ENCODE data around the gene GPR65.
A peak's percentile ranks its signal among the peaks of the same experiment; 100 is the strongest.

The GPR65 gene

DNA sequence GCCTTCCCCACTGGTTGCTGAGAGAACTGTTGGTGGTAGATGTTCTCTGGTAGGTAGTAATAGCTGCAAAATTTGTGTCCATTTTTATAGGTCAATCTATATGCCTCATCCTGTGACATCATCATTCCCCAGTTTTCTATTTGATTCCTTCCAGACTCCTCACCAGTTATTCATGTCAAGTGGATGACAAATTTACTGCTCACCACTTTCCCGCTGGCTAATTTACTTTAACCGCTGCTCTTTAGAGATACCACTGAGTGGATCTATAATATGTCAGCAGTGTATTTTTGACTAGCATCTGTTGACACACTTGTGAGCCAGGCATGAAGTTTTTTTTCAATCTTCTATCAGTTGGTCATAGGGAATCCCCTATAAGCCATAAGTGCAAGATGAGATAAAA, 24.6 kb downstream of the GPR65 start:
- no peaks in the 10 kb centered on the region for H3K36me3 ChIP-seq (ENCODE audit: insufficient read depth, low read length)
- H3K27me3 ChIP-seq (ENCODE audit: insufficient read depth, low read length, poor library complexity), result no peaks in the 10 kb centered on the region
- no peak for DNase-seq
- TF ChIP-seq, protein P1, sequence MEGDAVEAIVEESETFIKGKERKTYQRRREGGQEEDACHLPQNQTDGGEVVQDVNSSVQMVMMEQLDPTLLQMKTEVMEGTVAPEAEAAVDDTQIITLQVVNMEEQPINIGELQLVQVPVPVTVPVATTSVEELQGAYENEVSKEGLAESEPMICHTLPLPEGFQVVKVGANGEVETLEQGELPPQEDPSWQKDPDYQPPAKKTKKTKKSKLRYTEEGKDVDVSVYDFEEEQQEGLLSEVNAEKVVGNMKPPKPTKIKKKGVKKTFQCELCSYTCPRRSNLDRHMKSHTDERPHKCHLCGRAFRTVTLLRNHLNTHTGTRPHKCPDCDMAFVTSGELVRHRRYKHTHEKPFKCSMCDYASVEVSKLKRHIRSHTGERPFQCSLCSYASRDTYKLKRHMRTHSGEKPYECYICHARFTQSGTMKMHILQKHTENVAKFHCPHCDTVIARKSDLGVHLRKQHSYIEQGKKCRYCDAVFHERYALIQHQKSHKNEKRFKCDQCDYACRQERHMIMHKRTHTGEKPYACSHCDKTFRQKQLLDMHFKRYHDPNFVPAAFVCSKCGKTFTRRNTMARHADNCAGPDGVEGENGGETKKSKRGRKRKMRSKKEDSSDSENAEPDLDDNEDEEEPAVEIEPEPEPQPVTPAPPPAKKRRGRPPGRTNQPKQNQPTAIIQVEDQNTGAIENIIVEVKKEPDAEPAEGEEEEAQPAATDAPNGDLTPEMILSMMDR (IDR thresholded peaks at IDR 0.05; ENCODE audit: borderline replicate concordance, extremely low read depth, low read length, poor library complexity, severe bottlenecking), result no peak
- TF ChIP-seq EZH2 (IDR thresholded peaks at IDR 0.05; ENCODE audit: borderline replicate concordance, low read depth, low read length, severe bottlenecking), result no peak
- H3K4me2 ChIP-seq (ENCODE audit: insufficient read depth, low read length), result no peak overlapping the region
- H3K27ac ChIP-seq (ENCODE audit: low read length), result no peak overlapping the region
- H3K79me2 ChIP-seq (ENCODE audit: insufficient read depth, low read length), result no peaks in the 10 kb centered on the region
- H3K9me3 ChIP-seq (ENCODE audit: insufficient read depth, low read length, severe bottlenecking), result no peaks in the 10 kb centered on the region
- no peak overlapping the region for H2AFZ ChIP-seq (ENCODE audit: low read depth, low read length)
- H3K4me1 ChIP-seq (ENCODE audit: insufficient read depth, low read length), result peaks cover 16% of the 10 kb centered on the region
- H3K4me3 ChIP-seq (ENCODE audit: low read depth in 1 of 2, low read length in 2 of 2), result no peak overlapping the region
- ATAC-seq (ENCODE audit: insufficient read depth, low read depth), result no peak
- H4K20me1 ChIP-seq (ENCODE audit: insufficient read depth, low read length), result no peaks in the 10 kb centered on the region
- H3K9ac ChIP-seq (ENCODE audit: low read depth, low read length), result no peak overlapping the region

DNA sequence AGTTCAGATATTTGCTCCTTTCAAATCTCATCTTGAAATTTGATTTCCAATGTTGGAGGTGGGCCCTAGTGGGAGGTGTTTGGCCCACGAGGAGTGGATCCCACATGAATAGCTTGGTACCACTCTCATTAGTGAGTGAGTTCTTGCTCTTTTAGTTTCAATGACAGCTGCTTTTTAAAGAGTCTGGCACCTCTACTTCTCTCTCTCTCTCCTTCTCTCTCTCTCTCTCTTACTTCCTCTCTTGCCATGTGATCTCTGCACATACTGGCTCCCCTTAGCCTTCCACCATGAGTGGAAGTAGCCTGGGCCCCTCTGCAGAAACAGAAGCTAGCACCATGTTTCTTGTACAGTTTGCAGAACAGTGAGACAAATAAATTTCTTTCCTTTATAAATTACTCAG, 25.1 kb downstream of the GPR65 start:
- Histone ChIP-seq H3K27me3 (ENCODE audit: insufficient read depth, low read length, poor library complexity) (no peaks in the 10 kb centered on the region), H3K9me3 (ENCODE audit: insufficient read depth, low read length, severe bottlenecking) (no peaks in the 10 kb centered on the region), H3K4me2 (ENCODE audit: insufficient read depth, low read length) (no peak overlapping the region), H2AFZ (ENCODE audit: low read depth, low read length) (no peak overlapping the region), H4K20me1 (ENCODE audit: insufficient read depth, low read length) (no peaks in the 10 kb centered on the region), H3K79me2 (ENCODE audit: insufficient read depth, low read length) (no peaks in the 10 kb centered on the region), H3K4me1 (ENCODE audit: insufficient read depth, low read length) (peaks cover 16% of the 10 kb centered on the region), H3K36me3 (ENCODE audit: insufficient read depth, low read length) (no peaks in the 10 kb centered on the region), H3K9ac (ENCODE audit: low read depth, low read length) (no peak overlapping the region), H3K4me3 (ENCODE audit: low read depth in 1 of 2, low read length in 2 of 2) (no peak overlapping the region), H3K27ac (ENCODE audit: low read length) (no peak overlapping the region)
- DNase-seq, result peak; percentile 12
- peak; percentile 66 for ATAC-seq (ENCODE audit: insufficient read depth, low read depth)
- TF ChIP-seq EZH2 (IDR thresholded peaks at IDR 0.05; ENCODE audit: borderline replicate concordance, low read depth, low read length, severe bottlenecking), result no peak

DNA sequence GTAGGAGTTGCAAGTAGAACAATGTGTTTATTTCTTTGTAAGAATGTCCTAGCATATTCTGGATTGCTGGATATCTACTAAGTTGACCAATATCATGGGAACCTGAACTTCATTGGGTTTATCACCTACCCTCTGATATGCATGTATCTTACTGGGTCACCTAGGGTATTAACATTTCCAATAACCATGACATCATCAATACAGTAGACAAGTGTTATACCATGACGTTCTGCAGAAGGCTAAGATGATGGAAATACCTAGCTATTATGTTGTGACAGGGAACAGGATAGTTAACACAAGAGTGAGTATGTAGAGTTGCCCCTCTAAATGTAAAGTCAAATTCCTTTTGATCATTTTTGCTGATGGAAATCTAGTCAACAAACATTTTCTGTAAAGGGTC, 26.0 kb downstream of the GPR65 start:
- no peaks in the 10 kb centered on the region for H3K9me3 ChIP-seq (ENCODE audit: insufficient read depth, low read length, severe bottlenecking)
- ATAC-seq (ENCODE audit: insufficient read depth, low read depth), result no peak

DNA sequence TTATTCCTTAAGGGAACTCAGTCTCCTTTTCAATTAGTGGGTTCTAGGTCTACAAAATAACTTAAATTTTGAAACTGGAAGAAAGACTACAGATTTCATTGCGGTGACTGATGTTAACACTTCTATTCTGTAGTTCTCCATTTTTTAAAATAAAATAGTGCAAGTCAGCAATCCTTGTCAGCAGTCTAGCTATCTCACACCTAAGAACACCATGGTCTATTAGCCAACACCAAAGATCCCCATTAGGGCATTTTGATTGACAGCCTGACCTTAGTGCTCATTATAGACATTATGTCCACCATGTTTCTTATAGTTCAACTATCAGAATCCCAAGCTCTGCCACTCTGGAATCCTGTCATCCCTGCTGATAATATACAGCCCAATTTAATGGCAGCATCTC, 27.4 kb downstream of the GPR65 start:
- H3K4me2 ChIP-seq (ENCODE audit: insufficient read depth, low read length), result no peak overlapping the region
- no peaks in the 10 kb centered on the region for H4K20me1 ChIP-seq (ENCODE audit: insufficient read depth, low read length)
- no peak overlapping the region for H3K9ac ChIP-seq (ENCODE audit: low read depth, low read length)
- no peaks in the 10 kb centered on the region for H3K36me3 ChIP-seq (ENCODE audit: insufficient read depth, low read length)
- DNase-seq, result no peak
- H3K9me3 ChIP-seq (ENCODE audit: insufficient read depth, low read length, severe bottlenecking), result no peaks in the 10 kb centered on the region
- no peak for TF ChIP-seq EZH2 (IDR thresholded peaks at IDR 0.05; ENCODE audit: borderline replicate concordance, low read depth, low read length, severe bottlenecking)
- TF ChIP-seq, protein P1 (IDR thresholded peaks at IDR 0.05; ENCODE audit: borderline replicate concordance, extremely low read depth, low read length, poor library complexity, severe bottlenecking), result no peak
- H3K4me1 ChIP-seq (ENCODE audit: insufficient read depth, low read length), result peaks cover 7% of the 10 kb centered on the region
- ATAC-seq (ENCODE audit: insufficient read depth, low read depth), result no peak
- H3K4me3 ChIP-seq (ENCODE audit: low read depth in 1 of 2, low read length in 2 of 2), result no peak overlapping the region
- H3K79me2 ChIP-seq (ENCODE audit: insufficient read depth, low read length), result no peaks in the 10 kb centered on the region
- H3K27me3 ChIP-seq (ENCODE audit: insufficient read depth, low read length, poor library complexity), result no peaks in the 10 kb centered on the region
- no peak overlapping the region for H2AFZ ChIP-seq (ENCODE audit: low read depth, low read length)
- H3K27ac ChIP-seq (ENCODE audit: low read length), result no peak overlapping the region

More for the DNA sequence above, 26.0 kb downstream of the GPR65 start:
- H3K36me3 ChIP-seq (ENCODE audit: insufficient read depth, low read length), result no peaks in the 10 kb centered on the region
- no peak overlapping the region for H3K4me3 ChIP-seq (ENCODE audit: low read depth in 1 of 2, low read length in 2 of 2)
- no peaks in the 10 kb centered on the region for H3K27me3 ChIP-seq (ENCODE audit: insufficient read depth, low read length, poor library complexity)
- DNase-seq, result no peak
- TF ChIP-seq, protein P1 (IDR thresholded peaks at IDR 0.05; ENCODE audit: borderline replicate concordance, extremely low read depth, low read length, poor library complexity, severe bottlenecking), result no peak
- TF ChIP-seq EZH2 (IDR thresholded peaks at IDR 0.05; ENCODE audit: borderline replicate concordance, low read depth, low read length, severe bottlenecking), result no peak
- H3K79me2 ChIP-seq (ENCODE audit: insufficient read depth, low read length), result no peaks in the 10 kb centered on the region
- no peak overlapping the region for H3K4me2 ChIP-seq (ENCODE audit: insufficient read depth, low read length)
- no peak overlapping the region for H3K9ac ChIP-seq (ENCODE audit: low read depth, low read length)
- no peaks in the 10 kb centered on the region for H4K20me1 ChIP-seq (ENCODE audit: insufficient read depth, low read length)
- peaks cover 16% of the 10 kb centered on the region for H3K4me1 ChIP-seq (ENCODE audit: insufficient read depth, low read length)
- no peak overlapping the region for H3K27ac ChIP-seq (ENCODE audit: low read length)
- no peak overlapping the region for H2AFZ ChIP-seq (ENCODE audit: low read depth, low read length)

Data from DND-41 (cell line).